Measurements from ENCODE around the gene BFSP2. TPM values are rescaled to one million over a fixed set of nuclear protein-coding genes. Genes with fewer than 3 reads are reported as not detected.

The BFSP2 gene
- total and polyA plus RNA-seq, 2 of the 4 experiments (the other 2 are of a cell fraction) = not detected

DNA sequence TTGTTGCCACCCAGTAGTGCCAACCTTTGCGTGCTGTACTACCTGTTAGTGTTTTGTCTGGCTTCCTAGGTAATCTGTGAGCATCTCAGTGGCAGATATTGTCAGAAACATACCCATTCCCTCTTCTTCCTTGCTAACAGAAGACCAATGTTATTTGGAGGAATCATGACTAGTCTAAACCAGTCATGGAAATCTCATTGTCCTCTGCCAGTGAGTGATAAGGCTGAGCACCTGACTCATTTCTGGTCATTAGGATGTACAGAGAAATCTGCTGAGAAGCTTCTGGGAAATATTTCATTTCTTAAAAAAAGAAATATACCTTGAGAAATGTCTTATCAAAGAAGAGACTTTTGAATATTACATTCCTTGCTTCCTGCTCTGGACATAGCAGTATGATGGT is 103.6 kb downstream of the BFSP2 start:
- H2BK20ac ChIP-seq (ENCODE audit: low read depth, low read length) = no peak overlapping the region
- H2BK120ac ChIP-seq (ENCODE audit: low read depth, low read length) = no peak overlapping the region
- no peak overlapping the region for H2AK9ac ChIP-seq (replicated peaks; ENCODE audit: low read depth, low read length, poor library complexity)
- no peak overlapping the region for H3K56ac ChIP-seq (ENCODE audit: extremely low read depth, insufficient read depth, low read length)
- no peaks in the 10 kb centered on the region for H3K36me3 ChIP-seq (ENCODE audit: control insufficient read depth, insufficient read depth, low read length)
- no CpG with 5 or more reads among the region's 1 CpG for WGBS, 2 experiments (ENCODE audit: extremely low coverage in 2 of 2, insufficient read length in 1 of 2)
- peaks cover 1% of the 10 kb centered on the region; the same call in 1 of the 2 replicates for H3K4me1 ChIP-seq (ENCODE audit: control insufficient read depth, insufficient read depth, low read length)
- dilution Hi-C loops (cut with HindIII; ENCODE audit: low sequenced_read_pairs, unreplicated experiment) (no loop called here), intact Hi-C loops (cut with micrococcal nuclease) (no loop called here), in situ Hi-C loops (cut with MboI; ENCODE audit: low sequenced_read_pairs) (no loop called here)
- H3K4me3 ChIP-seq (ENCODE audit: insufficient read depth, low read depth, low read length) = no peak overlapping the region
- no peak overlapping the region for H3K27ac ChIP-seq (ENCODE audit: insufficient read depth, low read length)
- no peak overlapping the region for H2BK15ac ChIP-seq (ENCODE audit: low read depth, low read length)
- H3K79me1 ChIP-seq (ENCODE audit: low read depth in 1 of 2, low read length in 2 of 2) = no peaks in the 10 kb centered on the region
- TF ChIP-seq RCOR1 (IDR thresholded peaks at IDR 0.05; ENCODE audit: insufficient replicate concordance, low read length) (no peak), RAD21 (IDR thresholded peaks at IDR 0.05; ENCODE audit: low read length) (no peak), SMC3 (IDR thresholded peaks at IDR 0.05; ENCODE audit: low read depth, low read length) (no peak), MAZ (IDR thresholded peaks at IDR 0.05; ENCODE audit: borderline replicate concordance, low read depth, low read length) (no peak), MAFK (IDR thresholded peaks at IDR 0.05; ENCODE audit: low read depth, low read length) (no peak), NFE2L2 (IDR thresholded peaks at IDR 0.05; ENCODE audit: low read depth, low read length) (no peak), MXI1 (IDR thresholded peaks at IDR 0.05; ENCODE audit: borderline replicate concordance, low read depth, low read length) (no peak)
- no peak overlapping the region for H3K14ac ChIP-seq (replicated peaks; ENCODE audit: low read depth, low read length)
- no TSS peak for BruUV-seq (replicated peaks)
- H4K5ac ChIP-seq (ENCODE audit: low read depth, low read length) = no peak overlapping the region
- no peak overlapping the region for H4K8ac ChIP-seq (ENCODE audit: low read depth in 2 of 2, low read length in 2 of 2)
- H3K9me3 ChIP-seq (ENCODE audit: control insufficient read depth, insufficient read depth, low read length) = no peaks in the 10 kb centered on the region
- POLR2A ChIA-PET (ENCODE audit: unreplicated experiment) = no interaction called here
- no peaks in the 10 kb centered on the region for H3K9me1 ChIP-seq (ENCODE audit: insufficient read depth, low read length)
- H2AFZ ChIP-seq (replicated peaks; ENCODE audit: low read length, poor library complexity) = no peak overlapping the region
- no peak overlapping the region for H2BK5ac ChIP-seq (ENCODE audit: low read depth, low read length, poor library complexity, severe bottlenecking)
- DNase-seq (no peak), ATAC-seq (ENCODE audit: low read depth) (no peak)
- no peak overlapping the region for H3K18ac ChIP-seq (ENCODE audit: low read depth, low read length)
- CTCF ChIA-PET = no interaction called here
- H3K23ac ChIP-seq (ENCODE audit: low read depth, low read length) = no peak overlapping the region
- peaks cover 4% of the 10 kb centered on the region for H3K27me3 ChIP-seq (ENCODE audit: control insufficient read depth, insufficient read depth, low read length)
- H4K91ac ChIP-seq (ENCODE audit: insufficient read depth, low read depth, low read length) = no peak overlapping the region
- no peak overlapping the region for H3K4ac ChIP-seq (ENCODE audit: low read depth, low read length)
- H3K4me2 ChIP-seq (ENCODE audit: low read depth, low read length) = no peak overlapping the region
- no peaks in the 10 kb centered on the region for H4K20me1 ChIP-seq (ENCODE audit: insufficient read depth, low read length)
- no peak overlapping the region for H3K9ac ChIP-seq (ENCODE audit: low read depth, low read length)
- H2AK5ac ChIP-seq (ENCODE audit: low read depth, low read length) = no peak overlapping the region
